ENCODE data around the gene CACNA1B.

Gene CACNA1B

DNA sequence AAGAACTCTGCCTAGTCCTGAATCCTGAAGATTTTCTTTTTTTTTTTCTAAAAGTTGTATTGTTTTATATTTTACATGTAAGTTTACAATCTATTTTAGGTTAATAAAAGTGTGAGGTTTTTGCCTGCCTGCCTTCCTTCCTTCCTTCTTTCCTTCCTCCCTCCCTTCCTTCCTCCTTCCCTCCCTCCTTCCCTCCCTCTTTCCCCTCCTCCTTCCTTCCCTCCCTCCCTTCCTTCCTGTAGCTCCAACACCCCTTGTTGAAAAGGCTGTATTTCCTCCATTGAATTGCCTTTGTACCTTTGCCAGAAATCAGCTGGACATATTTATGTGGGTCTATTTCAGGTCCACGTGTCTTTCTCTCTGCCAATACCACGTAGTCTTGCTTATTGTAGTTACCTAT, 46.6 kb downstream of the CACNA1B start:
- DNase-seq, result no peak

DNA sequence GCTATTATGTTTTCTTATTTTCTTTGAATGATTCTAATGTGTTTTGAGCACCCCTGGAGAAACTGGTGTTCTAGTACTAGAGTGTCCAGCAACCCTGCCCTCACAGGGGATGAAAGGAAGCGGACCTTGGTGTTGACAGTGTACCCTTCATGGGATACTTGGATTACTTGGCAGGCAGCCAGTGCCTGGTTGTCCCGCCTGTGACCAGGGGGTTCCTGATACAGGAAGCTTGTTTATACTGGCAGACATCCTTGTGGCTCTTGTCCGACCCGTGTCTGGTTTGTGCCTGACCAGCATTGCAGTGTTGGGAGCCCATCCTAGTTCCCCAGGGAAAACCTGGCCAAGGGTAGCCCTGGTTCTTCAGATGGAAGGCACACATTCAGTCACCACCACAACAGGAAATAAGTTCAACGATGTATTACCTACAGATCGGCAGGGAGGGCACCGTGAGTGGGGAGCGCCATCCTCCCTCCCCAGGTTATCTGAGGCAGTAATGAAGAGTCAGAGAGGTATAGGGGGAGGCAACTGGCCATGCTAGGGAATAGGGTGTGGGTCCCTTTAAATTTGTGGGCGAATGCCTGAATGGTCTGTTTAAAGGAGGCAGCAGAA, 47.3 kb downstream of the CACNA1B start:
- no peak for DNase-seq

DNA sequence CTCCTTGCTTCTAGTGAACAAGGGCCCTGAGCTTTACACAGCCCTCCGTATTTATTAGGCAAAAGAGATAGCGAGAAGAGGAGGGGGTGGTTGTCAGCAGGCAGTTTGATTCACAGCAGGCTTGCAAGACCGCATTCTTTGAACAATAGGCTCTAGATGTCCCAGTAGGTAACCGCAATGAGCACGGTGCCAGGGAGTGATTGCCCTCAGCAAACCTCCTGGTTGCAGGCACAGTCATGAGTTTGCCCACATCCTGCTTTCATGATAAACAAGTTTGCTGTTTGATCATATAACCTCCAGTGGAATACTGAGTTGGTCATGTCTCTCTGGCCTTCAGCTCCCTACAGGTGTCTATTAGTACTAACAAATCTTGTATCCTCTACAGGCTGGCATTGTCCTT, 66.1 kb downstream of the CACNA1B start:
- no peak for DNase-seq

DNA sequence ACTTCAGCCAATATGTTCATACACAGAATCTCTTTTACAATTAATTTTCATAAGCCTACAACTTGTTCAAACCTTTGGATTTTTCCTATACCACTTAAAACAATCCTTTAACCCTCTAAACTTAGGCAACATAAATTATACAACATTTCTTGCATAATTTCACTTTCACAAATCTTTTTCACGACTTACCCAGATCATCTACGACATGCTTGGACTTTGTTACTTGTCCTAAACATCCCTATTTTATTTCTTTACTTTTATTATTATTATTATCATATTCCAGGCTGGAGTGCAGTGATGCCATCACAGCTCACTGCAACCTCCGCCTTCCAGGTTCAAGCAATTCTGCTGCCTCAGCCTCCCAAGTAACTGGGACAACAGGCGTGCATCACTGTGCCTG, 68.0 kb downstream of the CACNA1B start:
- no peak for DNase-seq

DNA sequence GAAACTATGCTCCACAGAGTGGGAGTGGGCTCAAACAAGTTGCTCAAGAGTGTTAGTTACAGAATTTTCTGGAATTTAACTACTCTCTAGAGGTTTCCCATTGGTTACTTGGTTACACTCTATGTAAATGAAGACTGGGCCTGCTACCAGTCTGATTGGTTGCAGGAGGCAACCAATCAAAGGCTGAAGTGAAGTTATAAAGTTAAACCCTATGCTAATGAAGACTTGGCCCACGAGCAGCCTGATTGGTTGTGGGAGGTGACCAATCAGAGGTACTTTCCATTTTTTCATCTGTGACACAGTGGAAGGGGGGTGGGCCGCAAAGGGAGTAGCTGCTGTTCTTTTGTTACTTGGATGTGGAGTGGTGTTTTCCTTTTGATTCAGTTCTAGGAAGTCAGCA, 69.4 kb downstream of the CACNA1B start:
- DNase-seq, result no peak

DNA sequence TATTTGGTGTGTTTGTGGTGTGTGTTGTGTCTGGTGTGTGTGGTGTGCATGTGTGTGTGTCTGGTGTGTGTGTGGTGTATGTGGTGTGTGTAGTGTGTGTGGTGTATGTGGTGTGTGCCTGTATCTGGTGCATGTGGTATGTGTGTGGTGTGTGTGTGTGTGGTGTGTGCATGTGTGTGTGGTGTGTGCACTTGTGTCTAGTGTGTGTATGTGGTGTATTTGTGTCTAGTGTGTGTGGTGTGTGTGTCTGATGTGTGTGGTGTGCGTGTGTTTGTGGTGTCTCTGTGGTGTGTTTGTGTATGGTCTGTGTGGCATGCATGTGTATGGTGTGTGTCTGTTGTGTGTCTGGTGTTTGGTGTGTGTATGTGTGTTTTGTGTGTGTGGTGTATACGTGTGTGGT, 71.1 kb downstream of the CACNA1B start:
- DNase-seq, result no peak

DNA sequence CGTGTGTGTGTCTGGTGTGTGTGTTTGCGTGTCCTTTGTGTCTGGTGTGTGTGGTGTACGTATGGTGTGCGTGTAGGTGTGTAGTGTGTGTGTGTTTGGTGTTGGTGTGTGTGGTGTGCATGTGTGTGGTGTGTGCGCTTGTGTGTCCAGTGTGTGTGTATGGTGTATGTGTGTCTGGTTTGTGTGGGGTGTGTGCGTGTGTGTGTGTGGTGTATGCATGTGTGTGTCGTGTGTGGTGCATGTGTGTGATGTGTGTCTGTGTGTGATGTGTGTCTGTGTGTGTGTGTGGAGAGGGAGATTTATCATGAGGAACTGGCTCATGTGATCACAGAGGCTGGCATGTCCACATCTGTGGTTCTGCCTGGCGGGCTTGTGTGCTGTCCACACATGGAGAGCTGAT, 71.7 kb downstream of the CACNA1B start:
- DNase-seq, result no peak

DNA sequence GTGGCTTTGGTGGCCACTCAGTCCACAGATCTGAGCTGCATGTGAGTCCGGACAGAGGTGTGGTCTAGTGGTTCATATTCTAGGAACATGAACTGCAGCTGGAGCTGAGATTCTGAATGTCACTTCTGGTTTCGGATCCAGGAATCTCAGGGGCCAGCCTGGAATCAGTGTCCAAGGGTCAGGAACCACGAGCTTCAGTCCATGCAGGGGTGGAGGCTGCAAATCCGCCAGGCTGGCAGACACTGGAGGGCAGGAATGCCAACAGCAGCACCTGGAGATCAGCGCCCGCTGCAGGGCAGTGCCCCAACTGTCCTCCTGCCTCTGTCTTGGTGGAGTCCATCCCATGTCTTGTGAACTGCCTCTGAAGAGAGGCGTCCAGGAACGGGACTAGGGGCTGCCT, 73.5 kb downstream of the CACNA1B start:
- no peak for DNase-seq

DNA sequence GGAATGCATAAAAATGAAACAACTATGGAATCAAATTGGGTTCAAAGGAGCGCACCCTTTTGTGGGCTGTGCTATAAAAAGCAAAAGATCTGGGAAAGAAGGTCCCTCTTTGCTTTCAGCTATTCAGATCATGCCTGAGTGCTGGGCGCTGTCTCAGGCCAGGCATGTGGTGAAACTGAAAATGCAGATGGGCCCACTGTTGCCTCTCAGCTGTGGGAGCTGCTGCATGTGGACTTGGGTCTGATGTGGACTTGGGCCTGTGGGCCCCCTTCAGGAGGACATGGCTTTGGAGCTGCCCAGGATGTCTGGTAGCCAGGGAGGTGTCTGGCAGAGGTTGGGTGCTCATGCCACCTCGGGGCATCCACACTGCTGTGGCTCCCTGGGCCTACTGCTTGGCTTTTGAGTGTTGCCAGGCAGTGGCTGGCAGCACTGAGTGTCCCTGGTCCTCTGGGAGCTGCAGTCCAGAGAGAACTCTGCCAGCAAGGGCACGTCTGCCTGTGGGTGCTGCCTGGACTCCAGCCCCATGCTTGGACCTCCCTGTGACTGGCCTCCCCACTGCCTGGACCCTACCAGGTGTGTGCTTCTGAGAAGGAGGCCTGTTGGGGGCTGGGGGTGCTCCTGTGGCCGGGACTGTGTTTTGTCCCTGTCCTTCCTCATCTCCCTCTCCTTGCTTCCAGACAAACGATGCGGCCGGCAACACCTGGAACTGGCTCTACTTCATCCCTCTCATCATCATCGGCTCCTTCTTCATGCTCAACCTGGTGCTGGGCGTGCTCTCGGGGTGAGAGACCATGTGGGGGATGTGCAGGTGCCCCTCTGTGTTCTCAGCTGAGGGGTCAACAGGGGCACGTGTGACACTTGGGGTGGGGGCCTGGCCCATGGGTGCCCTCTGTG, 74.3 kb downstream of the CACNA1B start:
- no peak for DNase-seq

DNA sequence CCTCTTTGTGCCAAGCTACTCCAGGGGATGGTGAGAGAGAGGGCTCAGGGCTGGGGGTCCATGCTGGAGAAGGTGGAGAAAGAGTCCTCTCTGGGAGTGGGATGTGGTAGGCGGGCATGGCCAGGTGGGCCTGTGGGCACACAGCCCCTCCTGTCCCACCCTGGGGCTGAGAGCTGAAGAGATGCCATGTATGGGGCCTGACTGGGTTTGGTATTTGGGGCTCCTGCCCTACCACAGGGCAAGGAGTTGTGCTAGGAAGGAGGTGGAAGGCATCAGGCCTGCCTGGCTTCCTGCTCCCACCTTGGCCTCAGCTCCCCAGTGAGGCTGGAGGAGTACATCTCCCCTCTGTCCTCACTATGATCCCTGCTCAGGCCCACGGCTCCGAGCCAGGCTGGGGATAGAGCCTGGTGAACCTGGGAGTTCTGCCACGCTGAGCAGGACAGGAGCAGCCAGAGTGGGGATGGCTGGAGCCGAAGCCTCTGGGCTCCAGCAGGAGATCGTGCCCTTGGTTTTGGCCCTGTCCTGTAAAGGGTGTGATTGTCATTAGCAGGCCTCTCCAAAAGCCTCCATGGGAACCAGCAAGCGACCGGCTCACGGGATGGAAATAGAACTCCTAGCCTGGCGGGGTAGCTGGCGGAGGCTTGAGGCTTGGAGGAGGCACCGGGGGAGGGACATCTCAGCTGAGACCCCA, 75.5 kb downstream of the CACNA1B start:
- DNase-seq, result no peak

DNA sequence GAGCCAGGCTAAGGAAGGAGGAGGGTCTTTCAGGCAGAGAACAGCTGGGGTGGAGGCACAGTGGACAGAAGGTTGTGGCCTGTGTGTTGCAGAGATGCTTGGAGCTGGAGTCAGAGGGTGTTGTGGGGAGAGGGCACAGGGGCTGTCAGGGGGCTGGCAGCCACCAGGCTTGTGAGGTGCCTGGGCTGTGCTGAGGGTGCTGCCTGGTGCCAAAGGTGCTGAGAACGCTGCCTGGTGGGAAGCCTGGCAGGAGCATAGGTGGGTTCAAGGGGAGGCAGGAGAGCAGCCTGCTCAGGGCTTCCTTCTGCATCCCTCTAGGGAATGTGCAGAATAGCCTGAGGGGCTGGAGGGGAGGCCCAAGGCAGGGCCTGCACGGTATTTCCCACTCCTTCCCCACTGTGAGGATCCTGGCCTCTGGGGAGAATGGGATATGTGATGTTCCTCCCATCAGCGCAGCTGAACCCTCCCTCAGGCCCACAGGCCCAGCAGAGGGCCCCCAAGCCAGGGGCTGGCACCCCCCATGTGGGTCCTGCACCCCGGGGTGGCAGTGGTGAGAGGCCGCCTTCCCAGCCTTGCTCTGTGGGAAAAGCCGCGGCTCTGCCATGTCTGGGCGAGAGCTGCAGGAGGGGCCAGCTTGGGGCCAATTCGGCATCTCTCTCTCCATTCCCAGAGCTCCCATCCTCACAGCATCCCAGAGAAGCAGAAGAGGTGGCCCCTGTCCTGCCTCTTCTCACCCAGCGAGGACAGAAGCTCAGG, 76.3 kb downstream of the CACNA1B start:
- no peak for DNase-seq

DNA sequence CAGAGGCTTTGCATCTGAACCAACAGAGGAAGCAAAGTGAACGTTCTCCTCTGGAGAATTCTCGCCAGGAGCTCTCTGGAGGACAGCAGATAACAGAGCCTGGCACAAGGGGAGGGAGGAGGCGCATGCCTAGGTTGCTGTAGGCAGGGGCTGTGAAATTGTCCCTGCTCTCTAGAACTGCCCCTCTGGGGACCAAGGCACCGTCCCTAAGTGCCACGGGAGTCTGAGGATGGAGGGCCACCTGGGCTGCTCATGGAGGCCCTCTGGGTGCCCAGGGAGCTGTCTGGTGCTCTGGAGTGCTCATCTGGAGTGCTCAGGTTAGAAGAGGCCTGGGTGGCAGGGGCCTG, 77.6 kb downstream of the CACNA1B start:
- no peak for DNase-seq

DNA sequence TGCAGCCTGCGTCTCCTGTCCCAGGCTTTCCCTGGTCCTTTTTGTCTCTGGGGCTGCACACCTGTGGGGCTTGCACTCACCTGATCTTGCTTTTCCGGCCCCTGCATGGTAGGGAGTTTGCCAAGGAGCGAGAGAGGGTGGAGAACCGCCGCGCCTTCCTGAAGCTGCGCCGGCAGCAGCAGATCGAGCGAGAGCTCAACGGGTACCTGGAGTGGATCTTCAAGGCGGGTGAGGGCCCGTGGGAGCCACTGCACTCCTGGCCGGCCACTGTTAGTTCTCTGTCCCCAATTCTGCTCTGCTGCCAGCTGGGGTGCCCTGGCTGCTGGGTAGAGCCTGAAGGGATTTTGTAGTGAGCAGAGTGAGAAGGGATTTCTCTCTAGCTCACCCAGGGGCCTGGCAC, 78.0 kb downstream of the CACNA1B start:
- no peak for DNase-seq

DNA sequence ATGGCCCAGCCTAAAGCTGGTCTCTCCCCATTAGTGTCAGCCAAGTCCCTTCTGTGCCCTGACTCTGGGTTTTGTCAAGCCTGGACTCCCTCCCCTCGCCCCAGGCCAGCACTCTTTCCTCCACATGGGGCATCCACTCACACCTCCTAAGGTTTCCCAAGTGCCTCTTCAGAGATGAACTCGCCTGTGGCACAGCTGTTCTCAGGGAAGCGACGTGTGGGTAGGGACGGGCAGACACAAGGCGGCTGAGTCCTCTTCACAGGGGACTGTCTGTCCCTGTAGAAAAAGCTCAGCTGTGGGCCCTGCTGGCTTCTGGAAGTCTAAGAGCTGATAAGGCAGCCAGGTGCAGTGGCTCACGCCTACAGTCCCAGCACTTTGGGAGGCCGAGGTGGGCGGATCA, 78.5 kb downstream of the CACNA1B start:
- DNase-seq, result no peak

DNA sequence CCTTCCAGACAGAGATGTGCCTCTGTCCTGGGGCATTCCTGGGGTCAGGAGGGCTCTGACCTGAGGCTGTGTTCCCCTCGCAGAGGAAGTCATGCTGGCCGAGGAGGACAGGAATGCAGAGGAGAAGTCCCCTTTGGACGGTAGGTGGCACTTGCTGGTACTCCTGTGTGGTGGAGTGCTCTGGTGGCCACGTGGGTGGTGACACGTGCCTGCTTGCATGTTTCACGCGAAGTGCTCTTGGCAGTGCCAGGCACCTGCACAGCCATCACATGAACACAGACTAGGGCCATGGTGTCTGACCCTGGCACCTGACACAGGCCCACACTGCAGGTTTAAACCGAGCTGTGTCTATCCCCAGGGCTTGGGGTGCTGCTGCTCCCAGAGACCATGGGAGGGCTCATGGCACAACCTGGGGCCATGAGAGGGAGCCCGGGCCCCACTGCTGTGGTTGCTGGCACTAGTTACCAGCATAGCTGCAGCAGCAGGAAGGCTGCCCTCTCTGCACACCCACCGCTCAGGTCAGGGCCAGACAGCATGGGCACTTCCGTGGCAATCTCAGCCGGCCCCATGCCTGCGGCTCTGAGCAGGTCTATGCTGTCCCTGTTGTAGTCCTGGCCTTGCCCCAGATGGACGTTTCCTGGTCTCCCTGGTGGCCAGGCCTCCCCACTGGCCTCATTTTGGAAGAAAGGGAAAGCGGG, 79.3 kb downstream of the CACNA1B start:
- no peak for DNase-seq

DNA sequence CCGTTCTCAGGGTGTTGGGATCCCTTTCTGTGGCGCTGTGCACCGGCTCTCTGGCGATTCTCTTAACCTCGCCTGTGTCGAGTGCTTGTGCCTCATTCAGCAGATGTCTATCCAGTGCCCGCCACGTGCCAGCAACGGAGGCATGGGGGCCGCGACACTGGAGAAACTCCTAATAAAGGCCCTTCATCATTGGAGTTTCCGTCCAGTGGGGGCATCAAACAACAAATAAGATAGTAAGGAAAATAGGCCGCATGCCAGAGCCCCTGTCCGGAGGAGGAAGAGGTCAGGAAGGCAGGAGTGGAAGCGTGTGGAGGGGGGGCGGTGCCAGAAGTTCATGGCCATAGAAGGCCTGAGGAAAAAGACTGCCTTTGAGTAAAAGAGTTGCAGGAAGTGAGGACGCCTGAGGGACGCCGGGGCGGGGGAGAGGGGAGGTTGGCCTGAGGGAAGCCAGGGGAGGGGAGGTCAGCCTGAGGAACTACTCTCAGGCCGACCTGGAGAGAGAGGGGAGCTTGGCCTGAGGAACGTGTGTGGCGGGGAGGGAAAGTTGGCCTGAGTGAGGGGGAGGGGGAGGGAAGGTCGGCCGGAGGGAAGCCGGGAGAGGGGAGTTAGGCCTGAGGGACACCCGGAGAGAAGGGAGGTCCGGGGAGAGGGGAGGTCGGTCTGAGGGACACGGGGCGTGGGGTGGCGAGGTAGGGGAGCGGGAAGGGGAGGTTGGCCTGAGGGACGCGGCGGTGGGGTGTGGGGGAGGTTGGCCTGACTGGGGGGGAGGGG, 82.2 kb downstream of the CACNA1B start:
- DNase-seq, result no peak

DNA sequence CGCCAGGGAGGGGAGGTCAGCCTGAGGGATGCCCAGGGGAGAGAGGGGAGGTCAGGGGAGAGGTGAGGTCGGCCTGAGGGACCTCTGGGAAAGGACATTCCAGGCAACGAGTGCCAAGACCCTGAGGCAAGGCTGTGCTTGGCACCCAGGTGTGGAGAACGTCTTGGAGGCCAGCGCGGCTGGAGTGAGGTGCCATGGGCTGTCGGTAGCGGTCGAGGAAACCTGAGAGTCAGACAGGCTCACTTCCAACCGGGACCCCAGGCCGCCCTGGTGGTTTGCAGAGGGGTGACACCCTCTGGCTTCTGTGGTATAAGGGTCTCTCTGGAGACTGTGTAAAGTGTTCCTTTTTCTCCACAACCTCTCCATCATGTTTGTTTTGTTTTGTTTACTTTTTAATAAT, 82.9 kb downstream of the CACNA1B start:
- DNase-seq, result no peak

DNA sequence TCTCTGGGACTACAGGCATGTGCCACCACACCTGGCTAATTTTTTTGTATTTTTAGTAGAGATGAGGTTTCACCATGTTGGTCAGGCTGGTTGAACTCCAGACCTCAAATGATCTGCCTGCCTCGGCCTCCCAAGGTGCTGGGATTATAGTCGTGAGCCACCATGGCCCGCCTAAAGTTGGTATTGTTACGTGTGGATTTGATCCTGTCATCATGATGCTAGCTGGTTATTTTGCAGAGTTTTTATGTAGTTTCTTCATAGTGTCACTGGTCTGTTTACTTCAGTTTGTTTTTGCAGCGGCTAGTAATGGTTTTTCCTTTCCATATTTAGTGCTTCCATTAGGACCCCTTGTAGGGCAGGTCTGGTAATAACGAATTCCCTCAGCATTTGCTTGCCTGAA, 85.9 kb downstream of the CACNA1B start:
- no peak for DNase-seq

DNA sequence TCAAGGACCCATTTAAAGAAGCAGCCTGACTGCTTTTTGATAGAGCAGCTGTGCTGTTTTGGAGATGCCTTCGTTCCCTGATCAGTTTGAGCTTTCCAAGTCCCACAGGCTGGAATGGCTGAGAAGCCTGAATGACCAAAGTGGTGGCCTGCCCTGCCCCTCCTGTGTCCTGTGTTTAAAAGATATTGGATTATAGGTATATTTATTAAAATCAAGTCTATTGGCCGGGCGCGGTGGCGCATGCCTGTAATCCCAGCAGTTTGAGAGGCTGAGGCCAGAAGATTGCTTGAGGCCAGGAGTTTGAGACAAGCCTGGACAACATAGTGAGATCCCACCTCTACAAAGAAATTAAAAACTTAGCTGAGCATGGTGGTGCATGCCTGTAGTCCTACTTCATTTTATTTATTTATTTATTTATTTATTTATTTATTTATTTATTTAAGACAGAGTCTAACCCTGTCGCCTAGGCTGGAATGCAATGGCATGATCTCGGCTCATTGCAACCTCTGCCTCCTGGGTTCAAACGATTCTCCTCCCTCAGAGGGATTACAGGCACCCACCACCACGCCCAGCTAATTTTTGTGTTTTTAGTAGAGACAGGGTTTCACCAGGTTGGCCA, 87.7 kb downstream of the CACNA1B start:
- no peak for DNase-seq

DNA sequence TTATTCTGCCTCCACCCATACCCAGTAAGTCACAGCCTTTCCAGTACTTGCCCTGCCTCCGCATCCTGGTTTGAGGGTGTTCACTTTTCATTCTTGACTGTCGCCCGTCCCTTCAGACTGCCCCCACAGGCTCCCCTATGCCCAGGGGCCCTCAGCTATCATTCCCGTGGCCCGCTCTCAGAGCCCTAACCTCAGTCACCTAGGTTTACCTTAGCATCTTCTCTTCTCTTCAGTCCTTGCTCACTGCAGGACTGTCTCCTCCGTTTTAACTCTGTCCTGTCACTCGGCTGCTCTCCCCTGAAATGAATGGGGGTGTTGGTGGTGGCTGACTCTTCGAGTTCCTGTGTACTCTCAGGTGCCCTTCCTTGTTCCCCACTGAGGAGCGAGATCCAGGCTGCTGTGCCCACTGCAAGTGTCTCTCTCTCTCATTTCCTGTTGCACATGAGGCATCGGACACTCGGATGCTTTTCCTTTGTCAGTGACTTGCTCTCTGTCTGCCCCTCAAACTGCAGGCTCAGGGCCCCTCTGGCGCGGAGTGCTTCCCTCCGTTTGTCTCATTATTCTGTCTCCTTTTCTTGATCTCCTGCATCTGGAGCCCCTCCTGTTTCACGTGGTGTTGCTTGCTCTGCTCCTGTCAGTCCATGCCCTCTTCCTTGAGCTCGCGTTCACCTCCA, 89.8 kb downstream of the CACNA1B start:
- DNase-seq, result no peak

DNA sequence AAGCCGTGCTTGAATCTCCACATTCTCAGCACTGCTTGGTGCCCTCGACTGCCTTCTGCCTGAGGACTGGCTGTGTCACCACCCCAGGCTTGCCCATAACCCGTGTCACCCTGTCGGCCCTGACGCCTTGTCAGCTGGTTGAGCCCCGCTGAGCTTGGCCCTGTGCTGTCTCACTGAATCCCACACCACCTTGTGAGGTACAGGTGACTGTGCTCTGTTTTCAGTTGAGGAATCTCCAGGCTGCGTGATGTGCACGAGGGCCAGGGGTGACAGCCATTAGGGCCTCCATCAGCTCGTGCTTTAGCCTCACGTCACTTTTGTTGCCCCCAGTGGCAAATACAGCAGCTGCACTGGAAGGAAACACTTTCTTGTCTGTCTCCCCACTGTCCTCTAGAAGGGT, 90.7 kb downstream of the CACNA1B start:
- no peak for DNase-seq

Measured in inflammatory macrophage treated with lipopolysaccharide for 1 hour (primary cell).